ENCODE results near the gene COX7A2L.
"Not testable (repeated sequence)": the region's sequence is repeated elsewhere in the genome, so short reads cannot be mapped to it uniquely, and the experiment has no call there.

Gene COX7A2L, protein sequence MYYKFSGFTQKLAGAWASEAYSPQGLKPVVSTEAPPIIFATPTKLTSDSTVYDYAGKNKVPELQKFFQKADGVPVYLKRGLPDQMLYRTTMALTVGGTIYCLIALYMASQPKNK

GRCh38 chr2:42360890-42361727 lies at the start of gene COX7A2L:
TSS of gene COX7A2L (minus strand) at chr2:42361217. CDS start at chr2:42361161, 56 bp downstream.
- DNase-seq: peak; percentile 97

DNA sequence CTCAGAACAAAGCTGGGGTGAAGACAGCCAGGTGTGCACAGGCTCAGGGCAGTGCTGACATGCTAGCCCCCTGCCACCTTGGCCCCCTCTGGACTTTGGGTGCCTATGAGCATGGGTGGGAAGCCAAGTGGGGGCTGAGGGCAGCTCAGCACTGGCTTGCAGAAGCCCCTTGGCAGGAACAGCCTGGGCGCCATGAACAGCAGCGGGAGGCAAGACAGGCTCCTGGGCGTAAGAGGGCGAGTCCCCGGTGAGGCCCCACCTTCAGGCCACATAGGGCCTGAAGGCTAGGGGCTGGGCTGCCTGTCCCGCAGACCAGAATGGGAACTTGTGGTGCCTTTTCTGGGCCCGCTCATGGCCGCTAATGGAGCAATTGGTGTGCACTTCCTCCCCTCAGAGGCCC lies 47.0 kb upstream of the COX7A2L start:
- no peak for DNase-seq

DNA sequence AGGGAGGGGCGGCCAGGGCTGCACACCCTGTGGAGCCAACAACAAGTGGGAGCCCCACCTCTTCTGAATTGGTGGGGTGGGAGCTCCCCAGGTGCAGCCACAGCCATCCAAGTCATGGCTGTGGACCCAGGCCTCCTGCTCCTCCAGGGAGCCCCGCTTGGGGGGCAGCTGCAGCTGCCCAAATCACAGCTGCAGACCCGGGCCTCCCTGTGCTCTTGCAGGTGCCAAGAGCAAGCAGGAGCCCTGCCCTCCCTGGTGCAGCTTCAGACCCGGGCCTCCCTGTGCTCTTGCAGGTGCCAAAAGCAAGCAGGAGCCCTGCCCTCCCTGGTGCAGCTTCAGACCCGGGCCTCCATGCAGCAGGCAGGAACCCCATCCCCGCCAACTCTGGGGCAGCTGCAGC lies 46.5 kb upstream of the COX7A2L start:
- DNase-seq: no peak

DNA sequence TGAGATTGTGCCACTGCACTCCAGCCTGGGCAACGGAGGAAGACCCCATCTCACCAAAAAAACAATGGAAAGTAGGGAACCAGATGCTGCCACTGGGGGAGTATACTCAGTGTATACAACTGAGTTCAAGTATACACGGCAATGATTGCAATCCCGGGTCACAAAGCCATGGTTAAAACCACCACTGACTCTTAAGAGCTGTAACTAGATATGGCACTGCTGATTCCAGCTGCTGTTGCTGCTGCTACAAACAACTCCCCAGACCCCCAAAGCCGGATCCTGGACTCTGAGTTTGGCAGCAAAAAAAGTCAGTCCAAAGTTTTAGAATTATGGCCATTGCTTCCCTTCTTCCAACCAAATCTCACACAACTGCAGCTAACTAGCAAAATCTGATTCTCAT lies 43.7 kb upstream of the COX7A2L start:
- DNase-seq: no peak

DNA sequence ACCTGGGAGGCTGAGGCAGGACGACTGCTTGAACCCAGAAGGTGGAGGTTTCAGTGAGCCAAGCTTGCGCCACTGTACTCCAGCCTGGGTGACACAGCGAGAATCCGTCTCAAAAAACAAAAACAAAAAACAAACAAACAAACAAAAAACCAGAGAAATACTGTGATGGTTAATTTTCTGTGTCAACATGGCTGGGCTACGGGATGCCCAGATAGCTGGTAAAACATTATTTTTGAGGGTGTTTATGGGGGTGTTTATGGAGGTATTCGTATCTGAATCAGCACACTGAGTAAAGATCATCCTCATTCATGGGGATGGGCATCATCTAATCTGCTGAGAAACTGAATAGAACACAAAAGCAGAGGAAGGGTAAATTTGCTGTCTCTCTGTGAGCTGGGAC lies 40.8 kb upstream of the COX7A2L start:
- DNase-seq: no peak

DNA sequence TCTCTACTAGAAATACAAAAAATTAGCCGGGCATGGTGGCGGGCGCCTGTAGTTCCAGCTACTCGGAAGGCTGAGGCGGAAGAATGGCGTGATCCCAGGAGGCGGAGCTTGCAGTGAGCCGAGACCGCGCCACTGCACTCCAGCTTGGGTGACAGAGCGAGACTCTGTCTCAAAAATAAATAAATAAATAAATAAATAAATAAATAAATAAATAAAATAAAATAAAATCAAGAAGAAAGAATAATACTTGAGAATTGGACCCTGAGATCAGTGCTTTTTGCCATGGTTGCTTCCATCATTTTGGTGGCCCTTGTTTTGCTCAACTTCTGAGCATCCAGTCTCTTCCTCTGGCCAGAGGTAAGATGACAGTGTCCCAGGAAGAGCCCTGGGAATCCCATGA lies 37.0 kb upstream of the COX7A2L start:
- DNase-seq: not testable (repeated sequence)

- DNase-seq: not testable (repeated sequence)
These were observed 32.3 kb upstream of the COX7A2L start for GRCh38 chr2:42393320-42393719.

GRCh38 chr2:42392191-42392590 lies 31.2 kb upstream of the COX7A2L start:
- no peak for DNase-seq

DNA sequence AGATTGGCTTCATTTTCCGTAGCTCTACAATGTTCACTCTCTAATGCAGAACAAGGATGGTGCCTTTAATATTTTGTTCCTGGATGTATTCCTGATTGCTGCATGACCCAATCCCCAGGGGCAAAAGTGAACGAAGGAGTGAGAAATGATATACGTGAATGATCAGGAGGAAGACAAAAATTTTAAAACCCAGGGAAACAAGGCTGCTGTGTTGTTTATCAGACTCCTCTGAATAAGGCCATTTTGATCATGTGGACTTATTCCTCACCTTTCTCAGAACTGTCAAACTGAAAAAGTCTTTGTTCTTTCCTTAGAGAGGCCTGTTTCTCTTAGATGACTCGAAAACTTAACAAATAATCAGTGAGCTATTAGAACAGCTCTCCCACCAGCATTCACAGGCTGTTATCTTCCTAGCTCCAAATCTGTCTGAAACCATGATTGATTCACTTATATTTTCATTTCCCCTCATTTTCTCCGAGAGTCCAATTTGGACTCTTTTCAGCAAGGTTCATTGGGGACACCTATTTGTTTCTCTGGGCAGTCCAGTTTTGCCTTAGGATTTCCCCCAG lies 29.5 kb upstream of the COX7A2L start:
- DNase-seq: no peak

DNA sequence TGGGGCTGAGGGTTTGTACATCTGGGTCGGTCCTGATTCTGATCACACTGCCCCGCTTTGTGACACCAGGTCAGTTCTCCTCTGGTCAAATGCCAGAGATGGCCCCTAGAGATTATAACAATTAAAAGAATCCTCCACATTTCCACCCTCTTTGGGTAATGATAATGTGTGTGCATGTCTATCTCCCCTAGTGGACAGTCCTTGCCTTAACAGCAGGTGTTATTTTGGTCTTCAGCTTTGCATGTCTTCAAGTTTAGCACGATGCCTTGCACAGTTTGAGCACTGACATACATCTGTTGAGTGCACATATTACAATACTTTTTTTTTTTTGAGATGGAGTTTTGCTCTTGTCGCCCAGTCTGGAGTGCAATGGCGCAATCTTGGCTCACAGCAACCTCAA lies 25.7 kb upstream of the COX7A2L start:
- no peak for DNase-seq

DNA sequence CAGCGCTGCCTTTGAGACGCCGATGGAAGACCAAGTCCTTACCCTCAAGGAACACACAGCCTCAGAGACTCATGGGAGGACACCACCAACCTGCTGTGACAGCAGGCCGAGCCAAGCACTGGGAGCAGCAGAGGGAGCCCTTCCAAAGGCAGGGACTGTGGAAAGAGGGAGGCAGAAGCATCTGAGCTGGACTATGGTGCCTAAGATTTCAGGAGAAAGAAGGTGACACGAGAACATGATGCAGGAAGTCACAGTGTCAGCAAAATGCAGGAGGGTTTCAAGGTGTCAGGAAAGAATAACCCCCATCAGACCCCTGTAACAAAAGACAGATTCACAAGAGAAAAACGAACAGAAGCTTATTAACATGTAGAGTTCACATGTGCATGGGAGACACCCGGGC lies 24.2 kb upstream of the COX7A2L start:
- no peak for DNase-seq

DNA sequence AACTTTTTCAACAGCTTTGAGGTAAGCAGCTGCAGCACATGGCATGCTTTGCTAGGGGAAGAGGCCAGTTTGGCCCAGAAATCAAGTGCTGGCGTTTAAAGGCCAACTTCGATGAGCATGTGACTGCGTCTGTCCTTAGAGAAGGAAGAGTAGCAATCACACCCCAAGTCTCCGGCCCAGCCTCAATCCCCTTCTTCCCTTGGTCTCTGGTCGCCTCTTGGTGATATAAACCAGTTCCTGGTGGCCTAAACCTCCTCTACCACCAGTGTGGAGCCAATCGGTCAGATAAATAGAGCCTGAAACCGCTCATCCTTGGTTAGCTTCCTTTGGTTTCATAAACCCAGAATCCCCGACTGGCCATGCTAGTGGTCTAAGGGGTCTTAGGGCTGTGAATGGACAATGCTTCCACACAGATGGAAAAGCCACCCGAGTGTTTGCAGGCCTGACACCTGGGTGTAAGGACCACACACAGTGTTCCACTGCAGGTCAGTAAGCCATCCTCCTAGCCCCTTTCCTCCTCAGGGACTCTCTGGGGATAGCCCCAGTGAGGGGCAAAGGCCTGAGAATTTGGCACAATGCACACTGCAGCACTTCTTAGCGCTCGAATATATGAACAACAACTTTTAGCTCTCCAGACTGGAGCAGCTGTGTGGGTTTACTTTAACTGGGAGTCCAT lies 23.0 kb upstream of the COX7A2L start:
- no peak for DNase-seq

- DNase-seq: no peak
These were observed 21.1 kb upstream of the COX7A2L start for GRCh38 chr2:42382144-42382543.

- not testable (repeated sequence) for DNase-seq
These were observed 19.0 kb upstream of the COX7A2L start for GRCh38 chr2:42380026-42380425.

DNA sequence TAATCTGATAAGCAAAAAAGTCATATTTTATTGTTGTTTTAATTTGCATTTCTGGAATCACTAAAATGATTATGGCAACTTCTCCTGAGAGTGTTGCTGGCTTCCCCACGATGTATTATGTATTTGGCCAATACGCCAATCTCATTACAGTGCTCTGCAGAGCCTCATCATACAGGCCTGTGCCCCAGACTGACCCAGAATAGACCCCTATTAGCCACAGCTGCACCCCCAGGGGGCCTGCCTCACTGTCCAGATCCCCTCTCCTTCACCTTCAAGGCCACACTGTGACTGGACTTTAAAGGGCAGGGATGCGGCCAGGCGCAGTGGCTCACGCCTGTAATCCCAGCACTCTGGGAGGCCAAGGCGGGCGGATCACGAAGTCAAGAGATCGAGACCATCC lies 17.4 kb upstream of the COX7A2L start:
- DNase-seq: no peak

GRCh38 chr2:42376758-42377157 lies 15.7 kb upstream of the COX7A2L start:
- no peak for DNase-seq

DNA sequence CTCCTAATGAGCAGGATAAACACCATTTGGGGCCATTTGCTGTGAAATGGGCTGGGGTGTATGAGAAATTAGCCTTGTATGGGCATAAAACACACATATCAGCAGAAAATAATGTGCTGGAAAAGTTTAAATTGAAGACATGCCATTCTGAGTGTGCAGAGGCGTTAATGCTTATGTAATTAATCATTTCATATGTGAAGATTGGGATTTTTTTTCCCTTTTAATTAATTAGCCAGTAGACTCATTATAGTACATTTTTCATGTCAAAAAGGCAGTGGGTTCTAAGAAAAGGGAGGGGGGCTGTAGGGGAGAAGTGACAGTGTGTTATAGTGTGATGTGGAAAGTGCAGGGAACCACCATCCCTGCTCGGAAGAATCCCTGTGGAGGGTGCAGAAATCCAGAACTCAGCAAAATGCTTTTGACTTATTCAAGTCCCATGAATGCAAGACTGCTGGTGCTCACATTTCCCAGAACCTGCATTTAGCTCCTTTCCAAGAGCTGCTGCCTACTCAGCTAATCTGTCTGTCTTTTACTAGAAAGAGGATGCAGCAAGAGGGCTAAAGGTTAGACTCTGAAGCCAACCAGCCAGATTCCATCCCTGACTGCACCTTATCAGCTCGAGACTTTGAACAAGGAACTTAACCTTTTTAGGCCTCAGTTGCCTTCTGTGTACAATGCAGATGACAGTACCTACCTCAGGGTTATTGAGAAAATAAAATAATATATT lies 11.6 kb upstream of the COX7A2L start:
- DNase-seq: no peak

DNA sequence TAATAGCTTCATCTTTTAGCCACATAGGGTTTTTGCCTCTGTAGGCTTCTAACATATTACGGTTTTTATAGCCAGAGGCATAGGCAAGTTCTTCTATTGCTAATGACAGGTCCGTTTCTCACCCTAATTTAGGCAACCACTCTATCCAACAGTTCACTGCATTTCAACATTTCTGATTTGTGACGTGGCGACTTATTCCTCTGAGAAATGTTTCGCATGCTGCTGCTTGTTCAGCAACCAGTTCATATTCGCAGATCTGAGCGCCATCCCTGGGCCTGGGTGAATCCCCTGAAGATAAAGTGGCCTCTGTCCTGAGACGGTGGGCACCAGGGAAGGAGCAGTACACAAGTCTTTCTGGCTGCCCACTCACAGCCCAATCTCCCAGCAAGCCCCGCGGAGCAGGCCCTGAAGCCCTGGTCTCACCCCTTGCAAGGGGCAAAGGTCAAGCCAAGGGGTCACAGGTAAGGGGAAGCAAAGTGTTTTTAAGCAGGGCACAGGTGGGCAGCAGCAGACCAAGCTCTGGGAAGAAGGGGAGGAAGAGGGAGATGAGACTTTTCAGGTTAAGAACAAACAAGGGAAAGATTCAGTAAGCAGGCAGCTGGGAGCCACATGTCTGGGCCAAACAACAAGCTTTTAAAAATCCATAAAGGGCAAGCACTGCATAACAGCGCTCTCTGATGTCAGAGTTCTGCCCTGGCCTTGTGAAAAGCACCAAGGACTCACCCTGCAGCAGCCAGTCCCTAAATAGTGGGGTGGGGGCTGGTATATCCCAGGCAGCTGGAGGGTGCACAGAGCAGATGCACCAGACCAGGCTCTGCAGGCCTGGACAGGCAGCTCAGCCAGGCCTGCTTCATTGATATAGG lies 10.8 kb upstream of the COX7A2L start:
- no peak for DNase-seq

- no peak for DNase-seq
These were observed 8.7 kb upstream of the COX7A2L start for GRCh38 chr2:42369532-42370229.

DNA sequence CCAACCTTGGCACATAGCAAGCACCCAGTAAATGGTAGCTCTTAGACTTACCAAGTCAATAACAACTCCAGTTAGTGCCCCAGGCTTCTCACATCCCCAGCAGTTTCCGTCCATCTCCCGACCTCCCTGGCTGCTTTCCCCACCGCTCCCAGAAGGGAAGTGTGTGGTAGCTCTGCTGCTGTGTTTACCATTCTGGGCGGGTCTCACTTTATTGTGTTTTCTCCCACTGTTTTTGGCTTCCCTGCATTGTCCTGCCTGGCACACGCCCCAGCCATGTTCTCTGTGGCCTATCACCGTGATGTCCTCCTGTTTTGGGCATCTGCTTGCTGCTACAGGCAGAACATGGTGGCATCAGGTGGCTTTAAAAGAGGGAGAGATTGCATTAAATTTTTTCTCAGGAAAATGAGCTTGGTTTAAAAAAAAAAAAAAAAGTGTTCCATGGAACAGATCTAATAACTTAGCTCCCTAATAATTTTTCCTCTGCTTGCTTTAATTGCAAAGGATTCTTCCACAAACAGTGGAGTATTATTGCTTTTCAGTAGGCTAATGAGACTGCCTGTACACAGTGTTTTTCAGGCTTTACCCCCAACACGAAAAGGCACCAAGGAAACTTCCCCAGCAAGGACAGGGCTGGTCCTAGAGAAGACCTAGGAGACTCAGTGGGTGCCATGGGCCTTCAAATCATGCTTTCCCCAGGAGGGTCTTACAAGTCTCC lies 8.0 kb upstream of the COX7A2L start:
- no peak for DNase-seq

- DNase-seq: no peak
These were observed 6.8 kb upstream of the COX7A2L start for GRCh38 chr2:42367835-42368234.
